ENCODE data around the gene PDE3A.

- TF ChIP-seq, protein P1, sequence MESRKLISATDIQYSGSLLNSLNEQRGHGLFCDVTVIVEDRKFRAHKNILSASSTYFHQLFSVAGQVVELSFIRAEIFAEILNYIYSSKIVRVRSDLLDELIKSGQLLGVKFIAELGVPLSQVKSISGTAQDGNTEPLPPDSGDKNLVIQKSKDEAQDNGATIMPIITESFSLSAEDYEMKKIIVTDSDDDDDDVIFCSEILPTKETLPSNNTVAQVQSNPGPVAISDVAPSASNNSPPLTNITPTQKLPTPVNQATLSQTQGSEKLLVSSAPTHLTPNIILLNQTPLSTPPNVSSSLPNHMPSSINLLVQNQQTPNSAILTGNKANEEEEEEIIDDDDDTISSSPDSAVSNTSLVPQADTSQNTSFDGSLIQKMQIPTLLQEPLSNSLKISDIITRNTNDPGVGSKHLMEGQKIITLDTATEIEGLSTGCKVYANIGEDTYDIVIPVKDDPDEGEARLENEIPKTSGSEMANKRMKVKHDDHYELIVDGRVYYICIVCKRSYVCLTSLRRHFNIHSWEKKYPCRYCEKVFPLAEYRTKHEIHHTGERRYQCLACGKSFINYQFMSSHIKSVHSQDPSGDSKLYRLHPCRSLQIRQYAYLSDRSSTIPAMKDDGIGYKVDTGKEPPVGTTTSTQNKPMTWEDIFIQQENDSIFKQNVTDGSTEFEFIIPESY (IDR thresholded peaks at IDR 0.05; ENCODE audit: borderline replicate concordance, low read depth), result no peak
- TF ChIP-seq, protein P2, sequence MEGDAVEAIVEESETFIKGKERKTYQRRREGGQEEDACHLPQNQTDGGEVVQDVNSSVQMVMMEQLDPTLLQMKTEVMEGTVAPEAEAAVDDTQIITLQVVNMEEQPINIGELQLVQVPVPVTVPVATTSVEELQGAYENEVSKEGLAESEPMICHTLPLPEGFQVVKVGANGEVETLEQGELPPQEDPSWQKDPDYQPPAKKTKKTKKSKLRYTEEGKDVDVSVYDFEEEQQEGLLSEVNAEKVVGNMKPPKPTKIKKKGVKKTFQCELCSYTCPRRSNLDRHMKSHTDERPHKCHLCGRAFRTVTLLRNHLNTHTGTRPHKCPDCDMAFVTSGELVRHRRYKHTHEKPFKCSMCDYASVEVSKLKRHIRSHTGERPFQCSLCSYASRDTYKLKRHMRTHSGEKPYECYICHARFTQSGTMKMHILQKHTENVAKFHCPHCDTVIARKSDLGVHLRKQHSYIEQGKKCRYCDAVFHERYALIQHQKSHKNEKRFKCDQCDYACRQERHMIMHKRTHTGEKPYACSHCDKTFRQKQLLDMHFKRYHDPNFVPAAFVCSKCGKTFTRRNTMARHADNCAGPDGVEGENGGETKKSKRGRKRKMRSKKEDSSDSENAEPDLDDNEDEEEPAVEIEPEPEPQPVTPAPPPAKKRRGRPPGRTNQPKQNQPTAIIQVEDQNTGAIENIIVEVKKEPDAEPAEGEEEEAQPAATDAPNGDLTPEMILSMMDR (IDR thresholded peaks at IDR 0.05), result no peak
- TF ChIP-seq POLR2AphosphoS5 (IDR thresholded peaks at IDR 0.05; ENCODE audit: low read depth, low read length) (no peak), RCOR1 (IDR thresholded peaks at IDR 0.05; ENCODE audit: low read length) (no peak)
- TF ChIP-seq, protein P3, sequence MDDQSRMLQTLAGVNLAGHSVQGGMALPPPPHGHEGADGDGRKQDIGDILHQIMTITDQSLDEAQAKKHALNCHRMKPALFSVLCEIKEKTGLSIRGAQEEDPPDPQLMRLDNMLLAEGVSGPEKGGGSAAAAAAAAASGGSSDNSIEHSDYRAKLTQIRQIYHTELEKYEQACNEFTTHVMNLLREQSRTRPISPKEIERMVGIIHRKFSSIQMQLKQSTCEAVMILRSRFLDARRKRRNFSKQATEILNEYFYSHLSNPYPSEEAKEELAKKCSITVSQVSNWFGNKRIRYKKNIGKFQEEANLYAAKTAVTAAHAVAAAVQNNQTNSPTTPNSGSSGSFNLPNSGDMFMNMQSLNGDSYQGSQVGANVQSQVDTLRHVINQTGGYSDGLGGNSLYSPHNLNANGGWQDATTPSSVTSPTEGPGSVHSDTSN (IDR thresholded peaks at IDR 0.05), result no peak
Measured at GRCh38 chr12:20450591-20451180, 82.3 kb downstream of the PDE3A start.

Measured in SK-N-SH (cell line).